ENCODE results near the gene CD6.

CD6 gene

DNA sequence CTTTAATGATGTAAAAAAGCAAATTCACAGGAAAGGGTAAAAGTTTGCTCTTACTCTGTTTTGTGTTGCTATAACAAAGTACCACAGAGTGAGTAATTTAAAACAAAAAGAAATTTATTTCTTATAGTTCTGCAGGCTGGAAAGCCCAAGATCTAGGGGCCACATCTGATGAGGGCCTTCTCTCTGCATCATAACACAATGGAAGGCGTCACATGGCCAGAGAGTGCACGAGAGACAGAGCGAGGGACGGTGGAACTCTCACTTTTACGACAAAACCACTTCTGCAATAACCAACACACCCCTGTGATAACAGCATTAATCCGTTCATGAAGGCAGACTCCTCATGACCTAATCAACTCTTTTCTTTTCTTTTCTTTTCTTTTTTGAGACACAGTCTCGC is 31.1 kb downstream of the CD6 start:
- TF ChIP-seq, protein P1, sequence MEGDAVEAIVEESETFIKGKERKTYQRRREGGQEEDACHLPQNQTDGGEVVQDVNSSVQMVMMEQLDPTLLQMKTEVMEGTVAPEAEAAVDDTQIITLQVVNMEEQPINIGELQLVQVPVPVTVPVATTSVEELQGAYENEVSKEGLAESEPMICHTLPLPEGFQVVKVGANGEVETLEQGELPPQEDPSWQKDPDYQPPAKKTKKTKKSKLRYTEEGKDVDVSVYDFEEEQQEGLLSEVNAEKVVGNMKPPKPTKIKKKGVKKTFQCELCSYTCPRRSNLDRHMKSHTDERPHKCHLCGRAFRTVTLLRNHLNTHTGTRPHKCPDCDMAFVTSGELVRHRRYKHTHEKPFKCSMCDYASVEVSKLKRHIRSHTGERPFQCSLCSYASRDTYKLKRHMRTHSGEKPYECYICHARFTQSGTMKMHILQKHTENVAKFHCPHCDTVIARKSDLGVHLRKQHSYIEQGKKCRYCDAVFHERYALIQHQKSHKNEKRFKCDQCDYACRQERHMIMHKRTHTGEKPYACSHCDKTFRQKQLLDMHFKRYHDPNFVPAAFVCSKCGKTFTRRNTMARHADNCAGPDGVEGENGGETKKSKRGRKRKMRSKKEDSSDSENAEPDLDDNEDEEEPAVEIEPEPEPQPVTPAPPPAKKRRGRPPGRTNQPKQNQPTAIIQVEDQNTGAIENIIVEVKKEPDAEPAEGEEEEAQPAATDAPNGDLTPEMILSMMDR (IDR thresholded peaks at IDR 0.05; ENCODE audit: low read depth, low read length) = no peak
- TF ChIP-seq MYC (IDR thresholded peaks at IDR 0.05; ENCODE audit: low read depth, low read length) = no peak
- TF ChIP-seq, protein P2, sequence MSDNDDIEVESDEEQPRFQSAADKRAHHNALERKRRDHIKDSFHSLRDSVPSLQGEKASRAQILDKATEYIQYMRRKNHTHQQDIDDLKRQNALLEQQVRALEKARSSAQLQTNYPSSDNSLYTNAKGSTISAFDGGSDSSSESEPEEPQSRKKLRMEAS (IDR thresholded peaks at IDR 0.05; ENCODE audit: low read depth, low read length) = no peak
- no peak for TF ChIP-seq POLR2A (IDR thresholded peaks at IDR 0.05; ENCODE audit: extremely low read depth, insufficient read length)
- no peak overlapping the region for H3K4me3 ChIP-seq (ENCODE audit: low read depth, low read length)
- peak; percentile 48 for DNase-seq (ENCODE audit: low read depth)

DNA sequence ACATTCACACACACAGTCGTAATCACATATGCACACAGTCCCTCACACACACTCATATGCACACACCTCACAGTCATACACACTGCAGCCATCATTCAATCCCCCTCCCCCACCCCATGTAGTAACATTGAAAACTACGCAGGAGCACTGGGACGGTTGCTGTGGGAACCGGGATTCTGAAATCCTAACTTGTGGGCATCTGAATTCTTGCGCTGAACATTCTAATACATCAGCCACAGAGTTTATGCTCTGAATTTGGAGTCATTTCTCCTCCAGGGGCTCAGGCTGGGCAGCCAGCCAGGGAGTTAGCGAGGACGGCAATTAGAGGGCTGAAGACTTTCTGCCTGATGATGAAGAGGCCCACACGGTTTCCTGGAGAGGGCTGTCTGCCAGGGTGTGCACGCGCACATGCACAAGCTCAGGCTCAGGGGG is 32.7 kb downstream of the CD6 start:
- TF ChIP-seq, protein P2 (IDR thresholded peaks at IDR 0.05; ENCODE audit: low read depth, low read length) = no peak
- TF ChIP-seq, protein P1 (IDR thresholded peaks at IDR 0.05; ENCODE audit: low read depth, low read length) = no peak
- TF ChIP-seq MYC (IDR thresholded peaks at IDR 0.05; ENCODE audit: low read depth, low read length) (no peak), POLR2A (IDR thresholded peaks at IDR 0.05; ENCODE audit: extremely low read depth, insufficient read length) (no peak)
- no peak overlapping the region for H3K4me3 ChIP-seq (ENCODE audit: low read depth, low read length)
- no peak for DNase-seq (ENCODE audit: low read depth)

DNA sequence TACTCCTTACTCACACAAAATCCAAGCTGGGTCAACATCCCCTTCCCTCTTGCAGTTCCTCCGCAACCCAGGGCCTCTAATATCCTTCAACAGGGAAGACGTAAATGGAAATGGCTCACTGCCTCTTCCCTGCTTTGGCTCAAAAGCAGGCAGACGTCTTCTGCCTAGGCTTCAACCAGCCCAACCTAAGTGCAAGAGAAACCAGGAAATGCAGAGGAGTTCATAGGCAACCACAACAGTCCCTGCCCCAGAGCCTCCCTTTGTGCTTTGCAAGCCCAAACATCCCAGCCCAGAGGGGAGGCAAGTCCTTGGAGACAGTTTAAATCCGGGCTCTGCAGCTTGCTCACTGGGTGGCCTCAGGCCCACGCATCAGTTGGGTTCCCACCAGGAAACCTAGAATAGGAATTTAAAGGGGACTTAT is 33.3 kb downstream of the CD6 start:
- TF ChIP-seq, protein P2 (IDR thresholded peaks at IDR 0.05; ENCODE audit: low read depth, low read length) = no peak
- no peak for TF ChIP-seq POLR2A (IDR thresholded peaks at IDR 0.05; ENCODE audit: extremely low read depth, insufficient read length)
- TF ChIP-seq MYC (IDR thresholded peaks at IDR 0.05; ENCODE audit: low read depth, low read length) = no peak
- TF ChIP-seq, protein P1 (IDR thresholded peaks at IDR 0.05; ENCODE audit: low read depth, low read length) = no peak
- peak; percentile 82 for DNase-seq (ENCODE audit: low read depth)
- no peak overlapping the region for H3K4me3 ChIP-seq (ENCODE audit: low read depth, low read length)

DNA sequence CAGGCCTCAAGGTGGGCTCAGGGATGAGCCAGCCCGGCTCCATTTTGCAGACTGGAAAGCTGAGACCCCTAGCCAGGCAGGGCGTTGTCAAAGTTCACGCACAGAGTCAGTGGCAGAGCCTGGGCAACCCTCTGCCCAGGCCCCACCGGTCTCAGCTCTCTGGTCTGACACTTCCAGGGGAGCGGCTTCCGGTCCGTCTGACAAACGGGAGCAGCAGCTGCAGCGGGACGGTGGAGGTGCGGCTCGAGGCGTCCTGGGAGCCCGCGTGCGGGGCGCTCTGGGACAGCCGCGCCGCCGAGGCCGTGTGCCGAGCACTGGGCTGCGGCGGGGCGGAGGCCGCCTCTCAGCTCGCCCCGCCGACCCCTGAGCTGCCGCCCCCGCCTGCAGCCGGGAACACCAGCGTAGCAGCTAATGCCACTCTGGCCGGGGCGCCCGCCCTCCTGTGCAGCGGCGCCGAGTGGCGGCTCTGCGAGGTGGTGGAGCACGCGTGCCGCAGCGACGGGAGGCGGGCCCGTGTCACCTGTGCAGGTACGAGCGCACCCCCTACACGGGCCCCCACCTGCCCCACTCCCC is 36.0 kb downstream of the CD6 start:
- no peak overlapping the region for H3K4me3 ChIP-seq (ENCODE audit: low read depth, low read length)
- DNase-seq (ENCODE audit: low read depth) = no peak

DNA sequence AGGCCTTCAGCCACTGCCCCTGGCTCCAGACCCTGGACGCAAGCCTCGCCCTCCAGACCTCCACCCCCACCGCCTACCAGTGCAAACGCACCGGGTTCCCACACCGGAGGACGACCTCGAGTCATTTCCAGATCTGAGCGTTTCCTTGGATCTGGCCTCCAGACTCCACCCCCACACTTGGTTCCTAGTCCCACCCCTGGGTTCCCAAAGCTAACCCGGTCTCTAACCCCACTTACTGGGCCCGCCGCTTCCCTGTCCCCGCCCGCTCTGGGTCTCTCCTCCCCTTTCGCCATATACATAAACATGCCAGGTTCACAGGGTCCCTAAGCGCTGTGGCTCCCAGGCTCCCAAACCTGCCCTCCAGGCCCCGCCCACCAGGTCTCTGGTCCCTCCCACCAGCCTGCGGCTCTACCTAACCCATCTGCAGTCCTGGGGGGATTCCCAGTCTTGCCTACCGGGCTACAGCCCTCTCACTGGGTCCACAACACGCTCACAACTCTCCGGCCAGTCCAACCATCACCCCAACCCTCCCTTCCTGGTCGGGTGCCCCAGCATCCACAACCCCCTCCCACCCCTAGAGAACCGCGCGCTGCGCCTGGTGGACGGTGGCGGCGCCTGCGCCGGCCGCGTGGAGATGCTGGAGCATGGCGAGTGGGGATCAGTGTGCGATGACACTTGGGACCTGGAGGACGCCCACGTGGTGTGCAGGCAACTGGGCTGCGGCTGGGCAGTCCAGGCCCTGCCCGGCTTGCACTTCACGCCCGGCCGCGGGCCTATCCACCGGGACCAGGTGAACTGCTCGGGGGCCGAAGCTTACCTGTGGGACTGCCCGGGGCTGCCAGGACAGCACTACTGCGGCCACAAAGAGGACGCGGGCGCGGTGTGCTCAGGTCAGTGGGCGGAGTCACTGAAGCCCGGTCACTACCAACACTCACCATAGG is 36.7 kb downstream of the CD6 start:
- no peak for DNase-seq (ENCODE audit: low read depth)
- TF ChIP-seq, protein P2 (IDR thresholded peaks at IDR 0.05; ENCODE audit: low read depth, low read length) = no peak
- TF ChIP-seq, protein P1 (IDR thresholded peaks at IDR 0.05; ENCODE audit: low read depth, low read length) = no peak
- TF ChIP-seq POLR2A (IDR thresholded peaks at IDR 0.05; ENCODE audit: extremely low read depth, insufficient read length) (no peak), MYC (IDR thresholded peaks at IDR 0.05; ENCODE audit: low read depth, low read length) (no peak)
- no peak overlapping the region for H3K4me3 ChIP-seq (ENCODE audit: low read depth, low read length)

More for the DNA sequence above, 36.0 kb downstream of the CD6 start:
- TF ChIP-seq, protein P1 (IDR thresholded peaks at IDR 0.05; ENCODE audit: low read depth, low read length) = no peak
- TF ChIP-seq POLR2A (IDR thresholded peaks at IDR 0.05; ENCODE audit: extremely low read depth, insufficient read length) (no peak), MYC (IDR thresholded peaks at IDR 0.05; ENCODE audit: low read depth, low read length) (no peak)
- TF ChIP-seq, protein P2 (IDR thresholded peaks at IDR 0.05; ENCODE audit: low read depth, low read length) = no peak
